ENCODE data around the gene TMEM119.

The TMEM119 gene, protein sequence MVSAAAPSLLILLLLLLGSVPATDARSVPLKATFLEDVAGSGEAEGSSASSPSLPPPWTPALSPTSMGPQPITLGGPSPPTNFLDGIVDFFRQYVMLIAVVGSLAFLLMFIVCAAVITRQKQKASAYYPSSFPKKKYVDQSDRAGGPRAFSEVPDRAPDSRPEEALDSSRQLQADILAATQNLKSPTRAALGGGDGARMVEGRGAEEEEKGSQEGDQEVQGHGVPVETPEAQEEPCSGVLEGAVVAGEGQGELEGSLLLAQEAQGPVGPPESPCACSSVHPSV

DNA sequence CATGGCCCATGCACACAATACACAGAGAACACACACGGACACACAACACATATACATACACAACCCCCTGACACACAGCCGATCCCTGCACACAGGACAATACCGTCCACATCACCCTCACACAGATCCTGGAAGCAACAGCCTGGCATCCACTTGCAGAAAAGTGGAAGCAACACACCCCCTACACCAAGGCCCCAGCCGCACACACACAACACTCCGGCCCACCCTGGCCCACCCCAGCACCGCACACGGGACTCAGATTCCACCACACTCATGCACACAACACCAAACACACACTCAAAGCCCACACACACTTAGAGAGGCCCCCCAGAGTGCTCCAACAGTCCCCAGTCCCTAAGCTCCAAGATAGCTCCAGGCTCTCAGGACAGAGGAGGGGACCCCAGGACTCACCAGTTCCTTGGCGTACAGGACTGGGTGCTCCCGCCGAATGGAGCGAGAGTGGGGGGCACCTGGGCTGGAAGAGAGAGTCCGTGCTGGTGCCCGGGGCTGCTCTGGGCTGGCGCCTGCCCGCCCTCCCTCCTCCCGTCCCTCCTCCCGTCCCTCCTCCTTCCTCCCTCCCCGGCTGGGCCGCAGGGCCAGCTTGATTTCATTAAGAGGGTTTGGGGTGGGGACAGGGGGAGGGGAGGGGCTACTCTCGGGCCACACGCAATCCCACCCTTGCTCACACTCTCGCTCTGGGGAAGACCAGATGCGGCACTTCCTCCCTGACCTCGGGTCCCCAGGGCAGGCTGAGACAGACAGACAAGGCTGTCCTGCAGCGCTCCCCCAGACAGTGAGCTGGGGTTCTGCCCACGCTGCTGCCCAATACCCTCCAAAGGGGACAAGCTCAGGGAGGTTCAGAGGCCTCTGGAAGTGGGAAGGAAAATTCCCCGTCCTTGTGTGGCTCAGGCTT, at the start of gene TMEM119:
Gene TMEM119 (minus strand): TSS at position 526 of the 913 bp plus-strand sequence. CDS start 5,701 bp downstream, outside the sequence.
- DNase-seq: no peak

DNA sequence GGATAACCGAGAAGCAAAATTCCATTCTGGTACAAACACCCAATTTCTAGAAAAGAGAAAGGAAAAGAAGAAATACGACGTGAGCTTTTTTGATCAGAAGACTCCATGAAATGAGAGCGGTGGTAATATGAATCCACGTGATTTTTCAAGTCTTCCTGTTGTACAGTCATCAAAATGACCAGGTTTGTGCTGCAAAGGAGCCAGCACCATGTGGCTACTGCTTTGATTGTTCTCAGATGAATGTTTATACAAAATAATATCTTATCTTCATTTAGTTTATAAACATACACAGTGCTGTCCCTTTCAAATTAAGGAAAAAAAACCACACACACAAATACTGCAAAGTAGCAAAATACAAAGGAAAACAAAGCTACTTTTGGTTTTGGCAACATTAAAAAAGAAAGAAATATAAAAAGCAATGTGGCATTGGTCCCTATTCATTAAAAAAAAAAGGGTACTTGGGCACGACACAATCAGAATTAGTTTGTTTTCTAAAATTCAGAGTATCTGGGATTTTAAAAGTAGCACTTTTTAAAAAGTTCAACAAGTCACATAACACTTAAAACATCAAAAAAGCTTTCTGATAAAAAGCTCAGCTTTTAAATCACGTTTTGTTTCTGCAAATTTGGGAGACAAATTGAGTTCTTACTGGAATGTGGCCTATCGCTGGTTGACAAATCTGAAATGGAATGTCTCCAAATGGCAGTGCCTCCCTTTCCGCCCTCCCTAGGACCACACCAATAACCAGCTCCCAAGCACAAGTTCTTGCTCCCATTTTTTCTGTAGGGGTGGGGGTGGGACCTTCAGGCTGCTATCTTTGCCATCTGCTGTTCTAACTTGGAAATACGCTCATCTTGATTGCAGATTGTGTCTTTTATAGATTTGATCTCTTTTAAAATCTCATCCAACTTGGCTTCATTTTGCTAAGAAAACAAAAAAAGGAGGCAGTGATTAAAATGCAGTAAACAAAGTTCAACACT, 49.0 kb upstream of the TMEM119 start:
- no peak for DNase-seq

DNA sequence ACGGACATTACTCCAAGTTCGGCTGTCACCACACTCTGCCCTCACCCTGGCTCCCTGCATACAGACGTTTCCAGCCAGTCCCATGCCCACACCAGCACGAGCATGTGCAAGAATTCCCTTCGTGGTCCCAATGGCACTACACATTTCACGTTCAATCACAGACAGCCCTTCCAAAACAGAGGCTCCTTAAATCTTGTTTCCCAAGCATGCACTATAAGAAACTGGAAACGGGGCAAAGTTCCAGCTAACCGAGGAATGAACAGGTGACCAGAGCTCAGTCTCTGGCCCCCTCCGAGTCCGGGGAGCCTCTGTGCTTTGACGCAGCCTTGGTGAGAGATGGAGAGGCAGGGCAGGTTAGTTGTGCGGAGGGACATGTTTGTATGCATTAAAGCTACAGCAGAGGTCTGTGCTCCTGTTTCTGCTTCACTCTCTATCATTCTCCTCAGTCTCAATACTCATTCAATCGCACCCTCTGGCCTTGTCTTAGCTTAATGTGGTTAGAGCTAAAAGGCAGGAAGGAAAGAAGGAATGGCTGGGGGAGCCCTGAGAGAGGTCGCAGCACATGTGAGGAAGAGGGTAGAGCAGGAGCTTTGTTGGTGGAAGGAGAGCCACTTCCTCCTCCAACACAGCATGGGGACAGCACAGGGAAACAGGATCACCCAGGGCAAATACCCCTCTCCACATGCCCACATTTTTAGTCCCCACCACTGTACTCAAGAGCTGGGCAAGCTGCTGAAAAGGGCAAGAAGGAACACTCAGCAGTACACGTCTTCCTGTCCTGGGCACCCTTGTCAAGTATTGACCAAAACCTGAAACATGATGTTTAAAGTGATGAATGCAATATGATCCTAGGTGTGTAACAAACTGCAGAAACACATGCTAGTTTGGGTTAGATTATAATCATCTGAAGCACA, 48.1 kb upstream of the TMEM119 start:
- no peak for DNase-seq

DNA sequence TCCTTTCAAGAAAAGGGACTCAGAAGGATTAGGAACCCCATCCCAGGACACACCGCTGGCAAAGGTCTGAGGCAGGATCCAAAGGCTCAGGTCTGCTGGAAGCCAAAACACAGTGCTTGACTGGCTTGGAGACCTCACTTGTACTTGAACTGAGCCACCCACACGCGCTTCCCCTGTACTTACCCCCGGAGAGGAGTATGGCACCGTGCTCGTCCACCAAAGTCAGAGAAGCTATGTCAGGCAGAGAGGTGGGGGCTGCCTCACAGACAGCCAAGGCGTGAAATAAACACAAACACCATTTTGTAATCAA, 46.9 kb upstream of the TMEM119 start:
- no peak for DNase-seq

DNA sequence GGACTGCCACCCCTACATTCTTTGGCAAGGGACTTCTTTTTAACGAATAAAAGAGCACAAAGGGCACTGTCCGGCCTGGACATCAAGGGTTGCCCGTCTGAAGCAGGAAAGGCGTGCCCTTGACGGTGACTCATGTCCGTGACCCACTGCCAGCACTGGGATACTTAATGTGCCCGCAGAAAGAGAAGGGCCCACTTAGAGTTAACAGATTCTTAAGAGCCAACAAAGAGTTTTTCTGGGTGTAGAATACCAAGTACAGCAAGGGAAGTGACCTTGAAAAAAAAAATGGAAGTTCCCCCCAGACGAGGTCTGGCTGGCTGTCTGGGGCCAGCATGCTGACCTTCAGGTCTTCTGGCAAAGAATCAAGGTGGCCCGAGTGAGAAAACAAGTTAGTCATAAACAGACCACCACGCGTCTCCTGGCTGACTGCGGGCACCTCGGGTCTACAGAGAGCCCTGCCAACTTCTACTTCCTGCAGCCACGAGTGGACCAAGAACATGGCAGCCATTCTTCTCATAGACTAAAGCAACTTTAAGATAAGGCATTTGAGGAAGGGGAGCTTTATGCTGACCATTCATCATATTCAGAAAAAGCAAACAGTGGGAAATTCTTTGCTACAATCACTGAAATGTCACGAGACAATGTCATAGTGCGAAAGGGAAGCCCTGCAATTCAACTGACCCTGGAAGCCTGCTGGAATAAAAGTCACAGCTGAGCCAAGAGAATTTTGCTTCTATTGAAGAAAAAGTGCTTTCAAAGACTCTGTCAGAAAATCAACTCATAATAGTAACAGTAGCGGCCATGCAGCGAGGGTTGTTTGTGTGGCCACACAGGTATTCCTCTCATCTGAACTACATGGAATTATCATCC, 46.3 kb upstream of the TMEM119 start:
- DNase-seq: no peak

DNA sequence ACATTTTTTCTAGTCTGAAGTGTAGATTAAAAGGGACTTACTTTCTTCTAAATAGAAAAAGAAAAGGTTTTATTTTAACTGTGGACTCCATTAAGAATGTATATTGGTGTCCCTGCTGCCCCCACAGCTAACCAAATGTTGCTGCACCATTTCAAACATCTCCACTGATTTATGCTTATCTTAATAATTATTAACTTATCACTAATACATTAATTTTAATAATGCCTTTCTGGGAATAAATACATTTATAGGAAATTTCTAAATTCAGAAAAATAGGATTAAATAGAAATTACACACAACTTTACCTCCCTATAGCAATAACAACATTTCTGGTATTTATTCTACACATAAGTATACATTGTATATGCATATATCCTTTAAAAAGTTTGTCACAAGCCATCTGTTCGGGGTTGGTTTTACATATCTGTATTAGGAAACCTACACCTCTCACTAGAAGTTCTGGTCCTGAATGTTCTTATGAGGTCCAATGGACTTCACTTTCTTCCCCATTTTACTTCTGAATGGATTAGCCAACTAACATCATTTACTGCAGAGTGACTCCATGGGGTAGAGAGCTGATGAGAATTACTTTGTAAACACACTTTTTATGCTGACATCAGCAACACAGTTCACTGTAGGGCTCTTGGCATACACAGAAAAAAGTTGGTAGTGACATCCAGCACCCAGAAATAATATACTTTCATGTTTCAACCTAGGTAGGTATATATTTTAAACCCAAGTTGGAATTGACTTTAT, 45.2 kb upstream of the TMEM119 start:
- no peak for DNase-seq

DNA sequence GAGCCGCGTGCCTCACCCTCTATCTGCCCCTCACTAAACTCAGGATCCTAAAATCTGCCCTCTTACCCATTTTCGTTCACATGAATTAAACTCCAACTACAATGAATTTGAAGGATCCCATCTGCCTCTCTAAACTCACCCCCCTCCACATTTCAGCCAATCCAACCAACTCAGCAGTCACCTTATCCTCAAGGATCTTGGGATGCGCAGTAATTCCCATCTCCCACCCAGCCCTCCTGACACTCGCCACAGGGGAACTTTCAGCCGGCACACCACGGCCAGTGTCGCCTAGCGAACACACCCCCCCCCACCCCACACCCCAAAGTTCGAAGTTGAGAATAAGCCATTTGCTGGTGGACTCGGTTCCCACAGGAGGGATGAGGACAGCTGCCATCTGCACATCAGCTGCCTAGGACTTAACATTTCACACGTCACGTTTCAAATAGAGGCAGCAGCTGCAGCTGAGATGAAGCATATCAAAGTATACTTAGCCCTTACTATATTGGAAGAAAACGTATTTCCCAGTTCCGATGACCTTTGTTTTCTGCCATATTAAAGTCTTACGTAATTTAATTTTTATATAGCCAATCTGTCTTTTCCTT, 44.5 kb upstream of the TMEM119 start:
- DNase-seq: peak; percentile 34

DNA sequence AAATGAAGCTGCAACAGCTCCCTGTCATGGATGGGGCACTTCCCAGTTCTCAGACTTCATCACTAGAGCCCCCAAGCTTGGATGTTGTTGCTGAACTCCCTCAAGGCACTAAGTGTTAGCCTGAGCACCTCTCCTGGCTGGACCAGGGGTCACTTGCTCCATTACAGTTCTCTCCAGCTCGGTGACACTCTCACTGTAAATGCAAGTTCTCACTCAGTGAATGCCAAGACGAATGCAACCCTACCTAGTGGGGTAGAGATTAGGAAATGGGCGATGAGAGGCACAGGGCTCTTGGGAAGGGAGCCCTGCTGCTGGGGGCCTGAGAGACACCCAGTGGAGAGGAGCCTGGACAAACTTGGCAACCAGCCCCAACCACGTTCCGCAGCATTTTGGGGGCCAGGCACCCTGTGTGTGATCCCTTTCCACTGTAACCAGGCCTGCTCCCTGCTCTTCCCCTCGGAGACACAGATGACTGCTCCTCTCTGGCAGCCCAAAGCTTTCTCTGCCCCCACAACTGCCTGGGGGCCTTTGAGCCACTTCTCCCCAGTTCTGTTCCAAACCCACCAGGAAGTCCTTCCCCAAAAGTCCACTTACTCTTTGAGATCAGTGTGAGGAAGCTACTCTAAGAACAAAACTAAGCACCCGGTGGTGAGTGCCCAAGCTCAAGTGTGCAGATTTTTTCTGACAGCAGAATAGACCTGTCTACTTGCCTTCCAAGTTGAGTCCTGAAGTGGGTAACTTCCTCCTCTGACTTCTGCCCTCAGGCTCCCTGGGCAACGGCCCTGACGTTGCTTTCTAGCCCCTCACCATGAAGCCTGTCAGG, 43.8 kb upstream of the TMEM119 start:
- DNase-seq: no peak

DNA sequence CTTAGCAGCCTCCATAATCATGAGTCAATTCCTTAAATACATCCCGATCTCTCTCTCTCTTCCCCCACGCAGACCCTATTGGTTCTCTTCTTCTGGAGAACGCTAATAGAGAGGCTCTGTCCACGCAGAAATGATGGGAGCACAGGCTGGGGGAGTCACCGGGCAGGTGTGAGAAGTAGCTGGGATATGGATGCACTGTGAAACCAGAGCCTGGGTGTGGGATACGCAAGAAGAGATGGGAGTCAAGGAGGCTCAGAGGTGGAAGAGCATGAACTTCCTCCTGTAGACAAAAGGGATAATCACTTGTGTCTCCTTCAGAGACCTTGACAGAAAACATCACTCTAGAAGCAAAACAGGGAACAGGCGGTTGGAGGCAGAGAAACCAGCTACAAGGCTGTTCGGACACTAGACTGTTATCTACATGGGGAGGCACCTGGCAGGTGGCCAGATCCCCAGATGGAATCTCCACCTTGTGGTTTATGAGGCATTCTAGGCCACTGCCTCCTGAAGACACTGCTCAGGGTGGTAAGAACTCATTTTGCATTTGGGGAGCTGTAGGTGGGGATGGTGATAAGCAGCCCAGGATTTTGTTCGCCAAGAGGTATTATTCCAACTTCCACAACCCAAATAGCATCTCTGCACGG, 43.0 kb upstream of the TMEM119 start:
- DNase-seq: no peak

DNA sequence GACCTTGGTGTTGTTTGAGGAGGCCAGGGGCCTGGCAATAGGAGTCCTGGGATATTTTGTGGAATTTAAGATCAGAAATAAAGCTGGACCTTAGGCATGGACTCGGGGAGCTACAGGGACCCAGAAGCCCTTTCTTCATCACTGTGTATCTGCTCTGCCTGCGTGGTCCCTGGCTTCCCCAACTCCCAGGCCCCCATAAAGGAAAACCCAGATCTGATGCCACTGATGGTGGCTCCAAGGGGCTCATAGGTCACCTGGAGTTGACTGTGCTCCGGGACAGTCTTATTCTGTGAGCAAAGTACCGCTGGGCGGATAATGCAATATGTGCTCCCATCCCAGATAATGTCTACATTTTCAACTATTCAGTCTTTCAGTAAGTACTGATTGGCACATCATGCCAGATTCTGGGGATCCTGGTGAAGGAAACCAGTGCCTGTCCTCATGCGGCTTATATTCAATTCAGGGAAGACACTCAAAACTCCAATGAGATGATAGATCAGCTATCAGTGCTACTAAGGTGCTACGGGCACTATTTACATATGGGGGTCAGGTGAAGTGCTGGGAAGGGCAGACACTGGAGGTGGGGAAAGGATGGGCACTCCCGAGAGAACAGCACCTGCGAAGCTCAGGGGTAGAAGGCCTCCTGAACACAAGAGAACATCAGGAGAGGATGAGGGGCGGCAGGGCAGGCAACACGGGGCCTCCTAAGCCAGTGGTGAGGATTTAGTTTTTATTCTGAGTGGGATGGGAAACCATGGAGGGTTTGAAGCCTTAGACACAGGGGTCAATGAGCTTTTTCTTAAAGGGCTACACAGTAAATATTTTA, 41.3 kb upstream of the TMEM119 start:
- no peak for DNase-seq

DNA sequence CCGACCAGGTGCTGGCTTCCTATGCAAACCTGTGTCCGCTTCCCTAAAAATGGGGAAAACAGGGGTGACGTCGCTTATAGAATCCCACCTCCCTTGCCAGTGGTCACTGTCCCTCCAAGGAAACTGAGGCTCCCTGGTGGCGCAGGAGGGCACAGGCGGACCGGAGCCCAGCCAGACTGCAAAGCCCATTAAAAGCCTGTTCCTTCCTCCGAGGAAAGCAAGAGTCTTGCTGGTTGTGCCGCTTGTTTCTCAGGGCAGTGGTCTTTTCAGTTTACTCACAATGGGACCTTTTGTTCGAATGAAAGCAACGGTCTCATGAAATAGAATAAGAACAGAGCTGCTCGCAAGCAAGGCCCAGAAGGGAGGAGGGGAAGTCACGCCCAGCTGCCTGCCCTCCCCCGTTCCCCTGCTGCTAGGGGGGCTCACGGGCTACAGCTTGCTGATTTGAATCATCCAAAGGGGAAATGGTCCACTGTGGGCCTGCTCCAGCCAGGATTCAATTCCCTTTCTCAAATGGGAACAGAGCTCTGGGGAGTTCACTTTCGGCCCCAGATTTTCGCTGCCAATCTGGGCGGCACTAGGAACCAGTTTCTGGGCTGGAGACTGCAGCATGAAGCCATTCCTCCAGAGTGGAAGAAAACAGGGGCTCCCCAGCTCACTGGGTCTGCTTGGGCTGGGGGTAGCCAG, 40.4 kb upstream of the TMEM119 start:
- DNase-seq: no peak

DNA sequence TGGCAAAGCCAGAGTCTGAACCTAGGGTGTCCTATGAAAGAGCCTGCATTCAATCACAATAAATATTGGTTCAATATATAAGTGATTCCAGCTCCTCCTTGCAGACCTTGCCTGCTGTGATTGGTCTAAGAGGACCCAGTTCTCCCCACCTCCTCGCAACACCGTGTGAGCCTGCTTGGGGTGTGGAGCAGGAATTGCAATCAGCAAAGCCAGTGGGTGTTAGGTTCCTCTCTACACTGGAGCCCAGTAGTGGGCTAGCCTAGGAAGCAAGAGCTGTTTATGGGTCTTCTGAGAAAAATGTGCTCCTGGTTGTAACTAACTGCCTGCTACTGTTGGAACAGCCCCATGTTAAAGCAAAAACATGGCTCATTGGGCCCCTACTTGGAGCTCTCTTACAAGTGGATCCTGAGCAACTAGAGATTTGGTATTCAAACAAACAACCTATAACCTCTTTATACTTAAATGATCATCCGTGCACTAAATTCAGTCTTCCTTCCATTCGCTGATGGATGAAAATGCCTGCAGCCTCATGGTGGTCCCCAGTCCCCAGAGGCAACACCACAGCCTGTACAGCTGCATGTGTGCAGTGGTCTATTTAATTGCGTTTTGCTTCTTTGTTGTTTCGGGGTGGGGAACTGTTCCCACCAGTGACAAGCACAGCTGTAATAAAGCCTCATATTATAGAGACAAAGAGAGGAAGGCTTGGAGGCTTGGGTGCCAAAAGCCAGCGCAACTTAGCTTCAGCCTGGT, 39.5 kb upstream of the TMEM119 start:
- DNase-seq: no peak

DNA sequence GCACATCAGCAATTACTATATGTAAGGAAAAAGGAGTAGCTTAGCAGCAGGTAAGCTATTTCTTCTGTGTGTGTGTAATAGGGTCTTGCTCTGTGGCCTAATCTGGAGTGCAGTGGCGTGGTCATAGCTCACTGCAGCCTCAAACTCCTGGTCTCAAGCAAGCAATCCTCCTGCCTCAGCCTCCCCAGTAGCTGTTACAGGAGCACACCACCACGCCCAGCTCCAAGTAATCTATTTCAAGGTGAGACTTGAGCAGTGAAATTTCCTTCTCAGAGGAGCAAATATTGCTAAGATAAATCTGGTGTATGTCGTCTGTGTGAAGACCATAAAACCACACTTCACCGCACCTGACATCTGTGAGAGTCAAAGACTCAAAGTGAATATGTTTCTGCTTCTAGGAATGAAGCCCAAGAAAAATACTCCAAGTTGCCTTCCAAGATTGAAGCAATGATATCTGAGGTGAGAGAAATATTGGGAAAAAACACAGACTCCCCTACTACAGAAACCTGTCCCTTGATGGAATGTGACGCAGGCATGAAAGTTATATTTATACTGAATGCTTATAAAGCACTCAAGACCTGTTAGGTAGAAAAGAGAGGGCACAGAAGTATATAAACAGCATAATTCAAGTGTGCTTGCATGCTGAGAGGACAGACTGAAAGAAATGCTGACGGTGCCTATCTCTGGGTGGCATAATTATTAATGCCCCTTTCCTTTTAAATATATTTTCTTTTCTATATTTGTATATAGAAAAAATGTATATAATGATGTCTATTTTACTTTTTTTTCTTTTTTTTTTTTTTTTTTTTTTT, 38.3 kb upstream of the TMEM119 start:
- DNase-seq: no peak

DNA sequence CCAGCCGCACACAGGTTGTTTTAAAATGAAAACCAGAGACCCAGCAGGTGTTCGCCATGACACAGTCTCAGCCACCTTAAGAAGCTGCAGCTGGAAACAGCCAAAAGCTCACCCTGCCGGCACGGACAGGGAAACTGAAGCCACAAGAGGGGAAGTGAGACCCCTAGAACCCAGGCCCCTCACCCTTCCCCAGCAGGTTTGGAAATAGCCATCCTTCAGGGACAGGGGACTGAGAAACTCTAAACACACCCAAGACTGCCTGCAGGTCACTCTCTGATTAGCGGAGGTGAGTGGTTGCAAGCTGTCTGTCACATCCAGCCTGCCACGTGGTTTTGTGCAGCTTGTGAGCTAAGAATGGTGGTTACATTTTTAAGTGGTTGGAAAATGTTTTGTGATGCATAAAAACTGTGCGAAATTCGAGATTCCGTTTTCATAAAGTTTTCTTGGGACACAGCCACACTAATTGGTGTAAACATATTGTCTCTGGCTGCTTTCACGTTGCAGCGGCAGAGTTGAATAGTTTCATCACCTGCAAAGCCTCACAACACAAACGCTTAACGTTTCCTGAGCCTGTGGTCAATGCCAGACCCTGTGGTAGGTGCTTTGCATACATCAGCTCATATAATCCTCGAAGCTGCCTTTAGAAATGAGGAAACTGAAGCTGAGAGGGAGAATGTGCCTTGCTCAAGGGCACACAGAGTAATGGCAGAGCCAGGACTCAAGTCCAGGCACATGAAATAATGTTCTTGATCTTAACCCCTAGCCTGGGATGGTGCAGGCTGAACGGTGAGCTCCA, 37.5 kb upstream of the TMEM119 start:
- DNase-seq: peak; percentile 70
